H1 (cell line): ENCODE measurements around the gene MIOX. TPM values are rescaled to one million over a fixed set of nuclear protein-coding genes. Genes with fewer than 3 reads are reported as not detected.

Experiments
- CTCF ChIA-PET: fragments of 300-600 bp; sonication (Branson Sonifier 250); formaldehyde crosslinking; loops from one replicate; lab custom pipeline; 2021; ENCODE audit not compliant: partially characterized antibody; lab: Charles Lee
- POLR2A ChIA-PET: fragments of 300-600 bp; sonication (Branson Sonifier 250); formaldehyde crosslinking; loops from one replicate; lab custom pipeline; 2021; ENCODE audit warnings: inconsistent platforms; ENCODE audit not compliant: partially characterized antibody; lab: Charles Lee
- DNase-seq, 2 experiments: peaks; one replicate each; pipeline versions ENCODE4 v3.0.0 to v3.0.0-alpha.2; 2010 to 2022; ENCODE audit warnings: low spot score in 2 of 2, low read depth in 1 of 2, mixed read lengths in 1 of 2
- FAIRE-seq: peaks from 2 replicates; lab custom pipeline; 2011; peaks lifted over from hg19 to GRCh38; lab: Jason Lieb, UNC
- H2AFZ ChIP-seq: 2 replicates; pipeline ENCODE4 v1.8.1; 2012; ENCODE audit warnings: low read length, inconsistent platforms
- H2AK5ac ChIP-seq: 2 replicates; pipeline ENCODE4 v1.6.1; 2013; ENCODE audit warnings: low read depth, low read length
- H2BK120ac ChIP-seq: replicated peaks from 2 replicates; pipeline ENCODE3; 2013; ENCODE audit warnings: low read depth, low read length, inconsistent platforms
- H2BK12ac ChIP-seq: 2 replicates; pipeline ENCODE4 v1.6.1; 2013; ENCODE audit warnings: low read depth, low read length
- H2BK15ac ChIP-seq: 2 replicates; pipeline ENCODE4 v1.6.1; 2013; ENCODE audit warnings: low read length
- H2BK20ac ChIP-seq: 2 replicates; pipeline ENCODE4 v1.6.1; 2013; ENCODE audit warnings: low read length
- H2BK5ac ChIP-seq: 2 replicates; pipeline ENCODE4 v1.6.1; 2013; ENCODE audit warnings: low read depth, low read length
- H3K14ac ChIP-seq: 2 replicates; pipeline ENCODE4 v1.6.1; 2013; ENCODE audit warnings: inconsistent platforms; ENCODE audit not compliant: insufficient read length
- H3K18ac ChIP-seq: 2 replicates; pipeline ENCODE4 v1.6.1; 2013; ENCODE audit warnings: low read length; ENCODE audit errors: extremely low read depth
- H3K23ac ChIP-seq: 2 replicates; pipeline ENCODE4 v1.6.1; 2013; ENCODE audit warnings: inconsistent platforms; ENCODE audit not compliant: insufficient read length
- H3K23me2 ChIP-seq: 2 replicates; pipeline ENCODE4 v1.6.1; 2013; ENCODE audit warnings: low read depth, low read length
- H3K27ac ChIP-seq: 2 replicates; pipeline ENCODE4 v1.6.1; 2011; ENCODE audit warnings: low read depth, low read length, inconsistent platforms
- H3K27me3 ChIP-seq, 4 experiments: replicated peaks in 1 of 4; 1 replicate in 1 of 4; 2 replicates in 3 of 4; pipeline versions ENCODE4 v1.6.1 to v1.8.1; 2011 to 2013; ENCODE audit warnings: low read length in 3 of 4, mild to moderate bottlenecking in 3 of 4, inconsistent platforms in 2 of 4, mixed read lengths in 2 of 4, moderate library complexity in 1 of 4; ENCODE audit not compliant: control insufficient read depth in 3 of 4, insufficient read depth in 3 of 4; ENCODE audit errors: extremely low read depth in 1 of 4
- H3K36me3 ChIP-seq, 4 experiments: 2 replicates each; pipeline versions ENCODE4 v1.6.1 to v1.8.1; 2011 to 2013; ENCODE audit warnings: mild to moderate bottlenecking in 4 of 4, low read length in 3 of 4, moderate library complexity in 2 of 4, control low read depth in 1 of 4, inconsistent platforms in 1 of 4; ENCODE audit not compliant: insufficient read depth in 4 of 4, control insufficient read depth in 2 of 4
- H3K4ac ChIP-seq: replicated peaks from 2 replicates; pipeline ENCODE3; 2013; ENCODE audit warnings: low read length, low read depth, mixed read lengths, inconsistent platforms; ENCODE audit not compliant: insufficient read length
- H3K4me1 ChIP-seq, 4 experiments: replicated peaks in 1 of 4; 1 replicate in 1 of 4; 2 replicates in 3 of 4; pipeline versions ENCODE4 v1.6.1 to v1.8.1; 2011 to 2013; ENCODE audit warnings: low read length in 3 of 4, inconsistent platforms in 2 of 4, mixed read lengths in 1 of 4; ENCODE audit not compliant: insufficient read depth in 4 of 4, control insufficient read depth in 3 of 4
- H3K4me2 ChIP-seq, 2 experiments: 2 replicates each; pipeline versions ENCODE4 v1.6.1 to v1.8.1; 2011 to 2013; ENCODE audit warnings: low read depth in 2 of 2, low read length in 2 of 2, control low read depth in 1 of 2, inconsistent platforms in 1 of 2, mild to moderate bottlenecking in 1 of 2; ENCODE audit not compliant: insufficient read depth in 1 of 2
- H3K4me3 ChIP-seq, 4 experiments: fragments of 200-600, 300-600 bp in 1 of 4; sonication (generic), shearing (Covaris generic), sonication (Bioruptor Twin) in 1 of 4; 2 replicates each; pipeline versions ENCODE4 v1.5.1 to v1.8.1; 2011 to 2016; ENCODE audit warnings: low read length in 4 of 4, low read depth in 3 of 4, control low read depth in 2 of 4, inconsistent platforms in 2 of 4, mild to moderate bottlenecking in 2 of 4, mixed read lengths in 1 of 4, moderate library complexity in 1 of 4; ENCODE audit not compliant: insufficient read depth in 2 of 4; ENCODE audit errors: extremely low read depth in 1 of 4
- H3K56ac ChIP-seq: replicated peaks from 2 replicates; pipeline ENCODE3; 2013; ENCODE audit warnings: low read depth, mild to moderate bottlenecking, mixed read lengths, low read length, inconsistent platforms; ENCODE audit not compliant: insufficient read length
- H3K79me1 ChIP-seq: 2 replicates; pipeline ENCODE4 v1.6.1; 2013; ENCODE audit warnings: low read depth, low read length, control low read depth
- H3K79me2 ChIP-seq, 2 experiments: 2 replicates each; pipeline versions ENCODE4 v1.6.1 to v1.8.1; 2012 to 2013; ENCODE audit warnings: low read length in 2 of 2, mild to moderate bottlenecking in 2 of 2, inconsistent platforms in 1 of 2; ENCODE audit not compliant: insufficient read depth in 2 of 2, control insufficient read depth in 1 of 2
- H3K9ac ChIP-seq, 4 experiments: replicated peaks in 1 of 4; 1 replicate in 1 of 4; 2 replicates in 3 of 4; pipeline versions ENCODE4 v1.6.1 to v1.8.1; 2011 to 2013; ENCODE audit warnings: low read depth in 3 of 4, low read length in 3 of 4, control low read depth in 2 of 4, mild to moderate bottlenecking in 2 of 4, moderate library complexity in 2 of 4, inconsistent platforms in 1 of 4; ENCODE audit errors: extremely low read depth in 1 of 4
- H3K9me3 ChIP-seq, 2 experiments: 2 replicates each; pipeline versions ENCODE4 v1.6.1 to v1.8.1; 2012 to 2013; ENCODE audit warnings: mild to moderate bottlenecking in 2 of 2, moderate library complexity in 2 of 2, control low read depth in 1 of 2, inconsistent platforms in 1 of 2, low read depth in 1 of 2, low read length in 1 of 2, mixed read lengths in 1 of 2; ENCODE audit not compliant: insufficient read depth in 2 of 2
- H4K20me1 ChIP-seq, 2 experiments: replicated peaks in 1 of 2; 2 replicates each; pipeline versions ENCODE3 to v1.8.1; 2011 to 2013; ENCODE audit warnings: inconsistent platforms in 2 of 2, low read length in 2 of 2, mild to moderate bottlenecking in 1 of 2; ENCODE audit not compliant: insufficient read depth in 2 of 2, control insufficient read depth in 1 of 2
- H4K5ac ChIP-seq: 2 replicates; pipeline ENCODE4 v1.6.1; 2013; ENCODE audit warnings: low read length, low read depth, mixed read lengths, inconsistent platforms; ENCODE audit not compliant: insufficient read length
- H4K8ac ChIP-seq: 2 replicates; pipeline ENCODE4 v1.8.0; 2013; ENCODE audit warnings: mild to moderate bottlenecking, moderate library complexity, low read length, inconsistent platforms; ENCODE audit not compliant: insufficient read depth; ENCODE audit errors: extremely low read depth
- H4K91ac ChIP-seq: replicated peaks from 2 replicates; pipeline ENCODE3; 2013; ENCODE audit warnings: low read length, mixed read lengths, inconsistent platforms; ENCODE audit not compliant: insufficient read length
- GTF2F1 ChIP-seq: IDR thresholded peaks from 2 replicates; pipeline ENCODE4 v1.6.1; 2012; ENCODE audit warnings: low read depth, low read length, improper control_type of control experiment, borderline replicate concordance
- KDM4A ChIP-seq: IDR thresholded peaks from one replicate; pipeline ENCODE4 v1.7.1; 2012; ENCODE audit warnings: low read depth, mild to moderate bottlenecking, moderate library complexity, low read length, inconsistent platforms; ENCODE audit not compliant: severe bottlenecking
- MAFK ChIP-seq: IDR thresholded peaks from 2 replicates; pipeline ENCODE4 v1.6.1; 2012; ENCODE audit warnings: low read depth, mild to moderate bottlenecking, improper control_type of control experiment, low read length
- SP2 ChIP-seq: IDR thresholded peaks from 2 replicates; pipeline ENCODE4 v1.6.1; 2012; ENCODE audit warnings: mild to moderate bottlenecking, low read length, inconsistent platforms
- SP4 ChIP-seq: IDR thresholded peaks from 2 replicates; pipeline ENCODE4 v1.6.1; 2012; ENCODE audit warnings: low read length, inconsistent platforms
- SUZ12 ChIP-seq: fragments of 200-600 bp; sonication (generic); IDR thresholded peaks from 2 replicates; pipeline ENCODE4 v1.6.1; 2012; ENCODE audit warnings: mild to moderate bottlenecking, inconsistent platforms, low read length, moderate library complexity, mixed read lengths
- WGBS, 2 experiments: shearing (Covaris generic) in 1 of 2; methylation state at CpG; one replicate each; pipeline versions ENCODE4 v1.1.6 to v1.1.7; 2013 to 2015; ENCODE audit warnings: low lambda C conversion rate in 2 of 2, mixed read lengths in 2 of 2, inconsistent platforms in 1 of 2, low coverage in 1 of 2, missing lambda C conversion rate in 1 of 2; ENCODE audit not compliant: insufficient replicate concordance in 2 of 2, insufficient coverage in 1 of 2, insufficient read length in 1 of 2; ENCODE audit errors: extremely low coverage in 1 of 2, missing lambda C conversion rate in 1 of 2; 5-methylcytosine and 5-hydroxymethylcytosine counted together
- polyA plus RNA-seq, 7 experiments: library from polyadenylated mRNA; depleted of rRNA in 3 of 7; stranded (reverse) in 5 of 7; unstranded in 2 of 7; fragments of >200 nt in 5 of 7; fragments of 200-250 nt in 2 of 7; gene quantifications; 1 replicate in 5 of 7; 2 replicates in 1 of 7; 4 replicates in 1 of 7; pipeline versions ENCODE4 v1.2.1 to v1.2.3, GENCODE V29; 2011 to 2013; ENCODE audit warnings: missing spikeins in 2 of 7, mixed read lengths in 2 of 7
- total RNA-seq: library from RNA; stranded (reverse); fragmentation: NEBNext Ultra II Directional; extraction: Animal tissue kit (Norgen Biotek cat#: 25700); gene quantifications from 2 replicates; pipeline ENCODE4 v1.2.1, GENCODE V29; 2021

Gene MIOX
- total and polyA plus RNA-seq, 2 of the 8 experiments (the other 6 are each of a cell fraction or from before 2014, with no cell fraction given) = 0.30 to 0.32 TPM

DNA sequence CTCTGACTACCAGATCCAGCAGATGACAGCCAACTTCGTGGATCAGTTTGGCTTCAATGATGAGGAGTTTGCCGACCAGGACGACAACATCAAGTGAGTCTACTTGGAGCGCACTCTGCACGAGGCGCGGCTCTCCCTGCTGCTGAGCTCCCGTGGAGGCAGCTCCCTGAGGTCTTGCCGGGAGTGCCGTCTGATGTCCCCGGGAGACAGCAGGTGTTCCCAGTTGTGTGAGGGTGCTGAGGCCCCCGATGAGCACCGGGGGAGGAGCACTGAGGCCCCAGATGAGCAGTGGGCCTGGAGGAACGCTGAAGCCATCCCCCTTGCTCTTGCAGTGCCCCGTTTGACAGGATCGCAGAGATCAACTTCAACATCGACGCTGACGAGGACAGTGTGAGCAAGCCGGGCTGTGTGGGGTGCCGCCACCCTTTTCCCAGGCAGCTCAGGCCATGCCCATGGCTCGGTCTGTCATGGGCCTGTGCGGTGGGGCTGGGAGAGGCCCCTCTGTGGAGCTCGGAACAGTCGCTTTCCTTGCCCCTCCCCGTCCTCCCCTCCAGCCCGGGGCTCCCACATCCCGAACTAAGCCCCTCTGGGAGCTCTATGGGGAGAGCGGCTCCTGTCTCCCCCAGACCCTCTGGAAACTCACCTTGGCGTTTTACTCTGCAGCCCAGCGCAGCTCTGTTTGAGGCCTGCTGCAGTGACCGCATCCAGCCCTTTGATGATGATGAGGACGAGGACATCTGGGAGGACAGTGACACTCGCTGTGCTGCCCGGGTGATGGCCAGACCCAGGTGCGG lies 49.0 kb upstream of the MIOX start:
- no peak for TF ChIP-seq SP4
- TF ChIP-seq SP2 = no peak
- no peak for TF ChIP-seq KDM4A
- TF ChIP-seq GTF2F1 = no peak
- TF ChIP-seq MAFK = no peak
- no peak for TF ChIP-seq SUZ12
- Histone ChIP-seq H3K4me2 (no peak overlapping the region), H3K9me3 (no peaks in the 10 kb centered on the region), H3K56ac (no peak overlapping the region), H4K5ac (no peak overlapping the region), H3K36me3 (peaks cover 7 to 39% (median 21%) of the 10 kb centered on the region in 4 experiments), H3K79me2 (no peaks in the 10 kb centered on the region), H3K4me3 (no peak overlapping the region), H3K27ac (no peak overlapping the region), H2BK12ac (no peak overlapping the region), H3K4ac (no peak overlapping the region), H3K18ac (no peak overlapping the region), H3K27me3 (no peaks in the 10 kb centered on the region), H2BK120ac (no peak overlapping the region), H4K20me1 (peaks cover 0 to 12% of the 10 kb centered on the region in 2 experiments), H2AFZ (no peak overlapping the region), H2BK5ac (no peak overlapping the region), H3K4me1 (no peaks in the 10 kb centered on the region), H2BK20ac (no peak overlapping the region), H2AK5ac (no peak overlapping the region), H4K8ac (no peak overlapping the region), H4K91ac (no peak overlapping the region), H3K79me1 (no peaks in the 10 kb centered on the region), H2BK15ac (no peak overlapping the region), H3K23me2 (no peaks in the 10 kb centered on the region), H3K23ac (no peak overlapping the region), H3K9ac (no peak overlapping the region), H3K14ac (no peak overlapping the region)
- DNase-seq (no peak), FAIRE-seq (no peak)
- ChIA-PET CTCF (interaction anchor here (0.6 to 1.4 kb wide), 5 partner anchors 10 to 42 kb away, joined by 3 to 4 read pairs (median 3); no protein-coding TSS in a partner anchor), POLR2A (interaction anchor here (0.6 to 1.3 kb wide), 2 partner anchors 9 to 44 kb away, joined by 3 to 5 read pairs; partner anchors contain the start of gene ADM2)
- 92% methylated on average over 31 of the region's 36 CpGs; no CpG with 5 or more reads in 1 of the 2 experiments for WGBS, 2 experiments
